Lower lobe of right lung (tissue), 2 donors: Measurements from ENCODE around the gene NHERF1. TPM values are rescaled to one million over a fixed set of nuclear protein-coding genes. Genes with fewer than 3 reads are reported as not detected.
A peak's percentile ranks its signal among the peaks of the same experiment; 100 is the strongest.

Experiments
- ATAC-seq, 2 donors: fragments of 200-7000 bp; cut with Tn5 transposase; one replicate each; pipeline ENCODE4 v1.9.1; 2020 to 2022; ENCODE audit warnings: mild to moderate bottlenecking in 2 of 2, moderate library complexity in 2 of 2
- DNase-seq: peaks from one replicate; pipeline ENCODE4 v3.0.0-alpha.2; 2020
- H3K27ac ChIP-seq: fragments of 200-600 bp; one replicate; pipeline ENCODE4 v1.8.0; 2022
- H3K27me3 ChIP-seq: fragments of 200-600 bp; one replicate; pipeline ENCODE4 v1.8.0; 2022; ENCODE audit warnings: low read depth
- H3K36me3 ChIP-seq: fragments of 200-600 bp; one replicate; pipeline ENCODE4 v1.8.0; 2022; ENCODE audit warnings: mild to moderate bottlenecking
- H3K4me1 ChIP-seq: fragments of 200-600 bp; one replicate; pipeline ENCODE4 v1.8.0; 2022
- H3K4me3 ChIP-seq: fragments of 200-600 bp; one replicate; pipeline ENCODE4 v1.8.0; 2022; ENCODE audit warnings: mild to moderate bottlenecking
- H3K9me3 ChIP-seq: fragments of 200-600 bp; one replicate; pipeline ENCODE4 v1.8.0; 2022
- CTCF ChIP-seq: fragments of 200-600 bp; IDR thresholded peaks from one replicate; pipeline ENCODE4 v1.8.0; 2022; ENCODE audit warnings: antibody characterized with exemption, mild to moderate bottlenecking
- intact Hi-C: fragments of 100-400 bp; cut with DNase I; formaldehyde crosslinking; loops from one replicate; pipeline ENCODE4 v1.11.0; 2022
- total RNA-seq: library from RNA; stranded (reverse); fragmentation: NEBNext Ultra II Directional; extraction: Animal tissue kit (Norgen Biotek cat#: 25700); gene quantifications from one replicate; pipeline ENCODE4 v1.2.1, GENCODE V29; 2021
- donor health status: DM: no; HTN: yes; CAD: no; lungs with severe emphysema.

Gene NHERF1
- total RNA-seq, 1 donor from 2014 or later, result 35.7 TPM

GRCh38 chr17:74737299-74738050 is 11.0 kb upstream of the NHERF1 start:
- peak overlapping the region; percentile 69 for H3K27ac ChIP-seq
- DNase-seq (no peak), ATAC-seq (peak; percentile 39 to 55)
- intact Hi-C loops, result no loop called here
- no peaks in the 10 kb centered on the region for H3K9me3 ChIP-seq
- no peaks in the 10 kb centered on the region for H3K36me3 ChIP-seq
- peak; percentile 35 for TF ChIP-seq CTCF
- H3K4me1 ChIP-seq, result peaks cover 43% of the 10 kb centered on the region
- peak overlapping the region; percentile 55 for H3K4me3 ChIP-seq
- H3K27me3 ChIP-seq, result peaks cover 31% of the 10 kb centered on the region

- peaks cover 51% of the 10 kb centered on the region for H3K4me1 ChIP-seq
- H3K4me3 ChIP-seq, result peak overlapping the region; percentile 55
- no peak for DNase-seq
- peak; percentile 54 to 64 for ATAC-seq
- intact Hi-C loops, result no loop called here
- peaks cover 31% of the 10 kb centered on the region for H3K27me3 ChIP-seq
- TF ChIP-seq CTCF, result no peak
- H3K36me3 ChIP-seq, result no peaks in the 10 kb centered on the region
- H3K27ac ChIP-seq, result peak overlapping the region; percentile 69
- no peaks in the 10 kb centered on the region for H3K9me3 ChIP-seq
These were observed 10.1 kb upstream of the NHERF1 start for GRCh38 chr17:74738051-74738996.

GRCh38 chr17:74739227-74739831 is 9.1 kb upstream of the NHERF1 start:
- Histone ChIP-seq H3K4me1 (peaks cover 59% of the 10 kb centered on the region), H3K9me3 (no peaks in the 10 kb centered on the region), H3K27me3 (peaks cover 31% of the 10 kb centered on the region), H3K4me3 (no peak overlapping the region), H3K36me3 (no peaks in the 10 kb centered on the region), H3K27ac (no peak overlapping the region)
- intact Hi-C loops, result no loop called here
- no peak for DNase-seq
- no peak for ATAC-seq
- TF ChIP-seq CTCF, result no peak

- Histone ChIP-seq H3K4me1 (peaks cover 67% of the 10 kb centered on the region), H3K9me3 (no peaks in the 10 kb centered on the region), H3K4me3 (no peak overlapping the region), H3K36me3 (no peaks in the 10 kb centered on the region), H3K27ac (no peak overlapping the region), H3K27me3 (peaks cover 31% of the 10 kb centered on the region)
- intact Hi-C loops, result no loop called here
- ATAC-seq (no peak), DNase-seq (no peak)
- no peak for TF ChIP-seq CTCF
These were observed 8.3 kb upstream of the NHERF1 start for GRCh38 chr17:74740173-74740572.

- Histone ChIP-seq H3K4me3 (no peak overlapping the region), H3K27me3 (peaks cover 31% of the 10 kb centered on the region), H3K36me3 (no peaks in the 10 kb centered on the region), H3K4me1 (peaks cover 74% of the 10 kb centered on the region), H3K9me3 (no peaks in the 10 kb centered on the region), H3K27ac (no peak overlapping the region)
- ATAC-seq (no peak), DNase-seq (no peak)
- TF ChIP-seq CTCF, result no peak
- intact Hi-C loops, result no loop called here
These were observed 7.6 kb upstream of the NHERF1 start for GRCh38 chr17:74740641-74741387.
